Stimulated activated CD4-positive, alpha-beta T cell treated with anti-CD3 and anti-CD28 coated beads, Interleukin-4, amount 100 ng/mL, for 1 hour (primary cell): Measurements from ENCODE around the gene CACNB4.

Experiments used
- DNase-seq: peaks from one replicate; pipeline ENCODE4 v3.0.0-alpha.2; 2020

The CACNB4 gene

GRCh38 chr2:152086231-152086630, 12.6 kb downstream of the CACNB4 start:
- no peak for DNase-seq

DNA sequence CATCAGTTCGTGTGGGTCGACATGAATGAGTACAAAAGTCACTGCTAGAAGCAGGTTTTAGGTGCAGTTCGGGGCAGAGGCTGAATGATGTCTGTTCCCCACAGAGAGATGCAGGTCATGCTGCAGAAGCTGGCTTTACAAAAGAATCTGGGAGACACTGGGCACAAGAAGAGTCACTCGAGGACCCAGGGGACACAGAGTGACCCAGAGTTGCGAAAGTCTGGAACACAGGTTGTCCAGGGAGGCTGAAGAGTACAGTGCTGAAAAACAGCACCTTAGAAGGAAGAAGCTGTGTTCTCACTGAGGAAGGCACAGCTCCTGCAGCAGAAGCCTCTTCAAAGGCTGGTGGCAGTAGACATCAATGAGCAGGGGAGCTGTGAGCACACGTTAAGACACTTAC, 14.8 kb downstream of the CACNB4 start:
- no peak for DNase-seq

- no peak for DNase-seq
These were observed 15.5 kb downstream of the CACNB4 start for GRCh38 chr2:152083202-152083875.

DNA sequence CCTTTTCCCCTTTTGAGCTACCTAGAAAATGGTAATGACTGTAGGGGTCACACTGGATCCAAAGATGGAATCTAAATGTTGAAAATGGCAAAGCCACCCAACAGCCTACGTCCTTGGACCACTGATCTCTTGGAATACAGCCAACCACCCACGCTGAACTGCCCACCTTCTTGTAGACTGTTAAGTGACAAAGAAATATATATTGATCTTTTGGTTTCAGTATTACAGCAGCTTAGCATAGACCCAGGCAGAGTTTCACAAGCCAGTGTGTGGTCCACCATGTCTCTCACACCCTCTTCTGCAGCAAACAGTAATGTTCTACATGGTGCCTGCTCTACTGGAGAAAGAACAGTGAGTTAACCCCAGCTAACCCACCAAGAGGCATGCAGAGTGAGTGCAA, 20.2 kb downstream of the CACNB4 start:
- DNase-seq = no peak

GRCh38 chr2:152078023-152078422, 20.8 kb downstream of the CACNB4 start:
- DNase-seq = no peak

DNA sequence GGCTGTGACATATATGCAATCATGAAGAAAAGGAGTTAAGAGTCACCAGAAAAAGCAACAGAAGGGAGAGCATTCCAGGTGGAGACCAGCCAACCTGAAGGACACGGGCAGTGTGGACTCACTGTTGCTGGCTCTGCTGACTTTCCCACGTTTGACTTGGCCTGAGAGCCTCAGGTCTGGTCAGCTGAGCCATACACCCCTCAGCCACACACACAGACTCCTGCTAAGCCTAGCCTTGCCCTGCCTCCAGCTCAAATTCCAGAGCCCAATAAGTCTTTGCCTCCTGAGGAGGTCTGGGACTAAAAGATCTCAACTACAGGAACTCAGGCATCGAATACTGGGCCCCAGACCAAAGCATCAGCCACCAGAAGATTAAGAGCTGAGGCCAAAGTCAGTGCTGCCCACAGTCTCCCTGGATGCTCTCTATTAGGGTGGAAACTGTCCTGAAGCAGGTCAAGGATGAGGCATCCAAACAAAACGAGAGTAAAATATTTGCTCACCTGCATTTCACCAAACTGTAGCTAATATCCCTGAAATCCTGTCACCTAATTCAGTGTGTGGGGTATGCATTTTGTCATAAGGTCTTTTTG, 23.3 kb downstream of the CACNB4 start:
- DNase-seq = no peak

DNA sequence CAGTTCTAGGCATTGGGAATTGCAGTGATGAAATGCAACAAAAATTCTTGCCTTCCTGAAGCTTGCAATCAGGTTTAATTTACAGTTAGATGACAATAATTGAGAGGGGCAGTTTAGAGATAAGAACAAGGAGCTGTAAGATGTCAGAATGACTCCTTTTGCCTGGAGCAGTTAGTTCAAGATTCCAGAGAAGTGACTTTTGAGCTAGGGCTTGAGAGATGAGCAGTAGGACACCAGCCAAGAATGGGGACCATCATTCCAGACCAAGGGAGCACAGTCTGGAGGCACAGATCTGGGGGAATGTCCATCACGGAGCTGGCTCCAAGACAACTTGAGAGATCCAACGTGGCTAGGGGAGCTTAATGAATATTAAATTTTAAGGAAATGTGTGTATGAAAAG, 26.8 kb downstream of the CACNB4 start:
- no peak for DNase-seq

GRCh38 chr2:152071518-152071917, 27.3 kb downstream of the CACNB4 start:
- no peak for DNase-seq

DNA sequence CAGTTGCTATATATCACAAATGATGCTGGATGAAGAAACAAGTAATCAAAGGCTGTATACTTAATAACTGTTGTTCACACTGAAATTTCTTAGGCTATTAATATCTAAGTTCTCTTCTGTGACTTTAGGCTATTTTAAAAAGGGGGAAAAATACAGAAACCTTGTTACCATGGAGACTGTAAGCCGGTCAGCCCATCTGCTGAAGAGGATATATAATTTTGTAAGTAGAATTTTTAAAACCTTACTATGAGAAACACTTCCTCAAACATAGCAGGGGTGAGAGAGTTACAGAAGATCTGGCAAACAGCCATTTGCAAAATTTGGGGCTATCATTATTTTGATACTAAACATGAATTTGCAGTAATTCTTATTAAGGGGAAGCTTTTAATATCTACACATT, 27.8 kb downstream of the CACNB4 start:
- DNase-seq = no peak

DNA sequence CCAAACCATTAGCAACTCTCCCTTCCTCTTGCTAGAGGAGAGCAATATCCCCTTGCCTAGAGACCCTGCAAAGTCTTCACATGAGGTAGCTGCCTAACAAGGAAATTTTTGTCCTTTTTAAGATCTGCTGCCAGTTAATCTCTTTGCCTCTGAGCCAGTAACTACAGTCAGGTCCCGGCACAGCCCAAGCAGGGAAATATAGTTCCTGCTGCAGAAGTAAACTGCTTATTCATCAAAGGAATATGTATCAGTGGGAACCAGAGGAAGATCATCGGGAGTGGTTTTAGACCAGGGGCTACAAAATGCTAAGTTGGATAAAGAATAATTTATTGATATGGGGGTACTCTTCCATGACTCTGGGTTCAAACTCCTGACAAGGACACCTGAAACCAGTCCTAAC, 30.6 kb downstream of the CACNB4 start:
- DNase-seq = no peak

DNA sequence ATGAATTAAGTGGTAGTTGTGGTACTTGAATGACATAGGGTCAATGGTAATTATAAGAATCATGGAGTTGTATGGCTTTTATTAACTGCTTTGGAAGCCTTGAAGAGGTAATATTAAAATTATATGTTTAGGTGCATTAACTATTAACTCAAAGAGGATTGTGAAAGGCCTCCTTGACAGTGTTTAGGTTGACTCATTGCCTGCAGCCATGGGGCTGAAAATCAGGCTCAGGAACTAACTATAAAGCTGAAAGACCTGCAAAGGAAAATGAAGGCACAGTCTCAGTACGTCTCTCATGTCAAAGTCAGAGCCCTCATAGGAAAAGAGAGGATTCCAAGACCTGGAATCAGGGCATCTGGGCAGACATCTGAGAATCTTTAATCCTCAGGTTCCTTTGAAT, 31.0 kb downstream of the CACNB4 start:
- DNase-seq = no peak

DNA sequence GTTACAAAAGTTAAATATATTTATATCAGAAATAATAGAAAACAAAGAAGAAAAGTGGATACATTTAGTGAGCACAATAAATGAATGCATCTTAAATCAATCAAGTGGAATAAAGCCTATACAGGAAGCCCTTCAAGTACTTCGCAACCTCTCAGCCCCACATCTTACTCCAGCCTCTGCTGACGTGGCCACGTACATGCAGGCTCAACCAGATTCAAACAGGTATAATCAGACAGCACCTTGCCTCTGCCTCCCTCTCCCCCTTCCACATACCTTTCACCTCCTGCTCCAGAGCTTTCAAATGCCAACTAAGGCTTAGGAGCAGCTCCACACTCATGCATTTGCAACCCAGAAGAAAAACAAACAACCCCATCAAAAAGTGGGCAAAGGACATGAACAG, 32.9 kb downstream of the CACNB4 start:
- DNase-seq = no peak

- DNase-seq = no peak
These were observed 34.8 kb downstream of the CACNB4 start for GRCh38 chr2:152064001-152064400.

GRCh38 chr2:152063325-152063924, 35.4 kb downstream of the CACNB4 start:
- no peak for DNase-seq

DNA sequence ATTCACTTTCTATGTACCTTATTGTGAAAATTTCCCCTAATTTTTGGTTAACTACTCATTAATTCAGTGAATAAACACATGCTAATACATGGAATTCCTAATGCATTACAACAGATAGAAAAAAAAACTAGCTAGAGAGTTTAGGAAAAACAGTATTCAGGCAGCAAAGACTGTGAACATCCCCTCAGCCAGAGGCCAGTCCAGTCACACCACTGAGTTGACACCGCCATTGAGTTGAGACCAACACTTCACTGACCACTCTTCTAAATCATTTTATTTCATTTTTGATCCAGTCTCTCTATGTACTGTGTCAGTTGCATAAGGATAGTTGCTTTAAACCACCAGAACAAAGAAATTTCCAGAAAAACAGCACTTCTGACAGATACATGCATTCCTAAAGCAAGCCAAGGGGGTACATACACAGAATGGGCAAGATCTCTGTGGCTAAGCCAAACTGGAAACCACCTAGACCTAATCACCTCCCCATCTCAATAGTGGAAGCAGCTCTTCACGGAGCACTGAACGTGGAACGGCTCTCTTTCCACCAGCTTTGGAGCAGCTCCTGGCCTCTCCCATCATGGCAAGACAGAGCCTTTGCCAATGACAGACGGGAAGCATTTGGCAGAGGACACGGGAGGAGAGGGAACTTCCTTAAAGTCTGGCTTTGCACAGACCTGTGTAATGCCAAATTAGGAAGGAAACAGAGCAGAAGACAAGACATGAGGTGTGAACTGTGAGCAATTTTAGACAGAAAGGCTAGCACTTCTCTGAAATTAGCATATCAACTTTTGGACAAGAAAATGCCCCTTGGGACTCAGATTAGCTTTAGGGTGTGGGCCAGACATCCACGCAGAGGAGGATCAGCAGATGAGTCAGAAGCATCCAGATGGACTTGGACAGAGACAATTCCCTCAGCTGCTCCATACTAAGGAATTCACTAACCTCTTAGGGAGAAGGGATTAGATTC, 36.4 kb downstream of the CACNB4 start:
- DNase-seq = no peak

GRCh38 chr2:152061383-152061782, 37.5 kb downstream of the CACNB4 start:
- DNase-seq = no peak

DNA sequence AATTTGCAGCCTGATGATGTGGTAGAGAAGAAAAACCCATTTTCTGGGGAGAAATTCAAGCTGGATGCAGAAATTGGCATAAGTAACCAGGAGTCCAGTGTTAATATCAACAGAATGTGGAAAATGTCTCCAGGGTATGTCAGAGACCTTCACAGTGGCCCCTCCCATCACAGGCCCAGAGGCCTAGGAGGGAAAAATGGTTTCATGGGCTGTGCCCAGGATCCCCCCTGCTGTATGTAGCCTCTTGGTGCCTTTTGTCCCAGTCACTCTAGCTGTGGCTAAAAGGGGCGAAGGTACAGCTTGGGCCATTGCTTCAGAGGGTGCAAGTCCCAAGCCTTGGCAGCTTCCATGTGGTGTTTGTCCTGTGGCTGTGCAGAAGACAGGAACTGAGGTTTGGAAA, 40.2 kb downstream of the CACNB4 start:
- no peak for DNase-seq

- DNase-seq = no peak
These were observed 42.4 kb downstream of the CACNB4 start for GRCh38 chr2:152056418-152056817.

- no peak for DNase-seq
These were observed 43.3 kb downstream of the CACNB4 start for GRCh38 chr2:152055366-152056108.

GRCh38 chr2:152054593-152054992, 44.3 kb downstream of the CACNB4 start:
- no peak for DNase-seq

GRCh38 chr2:152051436-152051835, 47.4 kb downstream of the CACNB4 start:
- DNase-seq = no peak

DNA sequence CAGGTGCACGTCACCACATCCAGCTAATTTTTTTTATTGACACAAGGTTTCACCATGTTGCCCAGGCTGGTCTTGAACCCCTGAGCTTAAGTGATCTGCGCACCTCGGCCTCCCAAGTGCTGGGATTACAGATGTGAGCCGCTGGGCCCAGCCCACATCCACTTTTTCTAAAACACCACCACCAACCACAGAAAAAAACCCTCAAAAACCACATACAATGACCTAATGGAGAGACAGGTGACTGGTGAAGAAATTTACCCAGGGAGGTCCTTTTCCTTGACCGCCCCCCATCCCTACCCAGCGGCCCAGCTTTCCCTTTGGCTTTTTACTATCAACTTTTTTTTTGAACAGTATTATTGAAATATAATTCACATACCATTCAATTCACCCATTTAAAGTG, 47.9 kb downstream of the CACNB4 start:
- DNase-seq = no peak

GRCh38 chr2:152050341-152050740, 48.5 kb downstream of the CACNB4 start:
- no peak for DNase-seq
